ENCODE data around the gene ZFP57. TPM values are rescaled to one million over a fixed set of nuclear protein-coding genes. Genes with fewer than 3 reads are reported as not detected.

ZFP57 gene
- total RNA-seq, 1 experiment from 2014 or later: 0.23 TPM

DNA sequence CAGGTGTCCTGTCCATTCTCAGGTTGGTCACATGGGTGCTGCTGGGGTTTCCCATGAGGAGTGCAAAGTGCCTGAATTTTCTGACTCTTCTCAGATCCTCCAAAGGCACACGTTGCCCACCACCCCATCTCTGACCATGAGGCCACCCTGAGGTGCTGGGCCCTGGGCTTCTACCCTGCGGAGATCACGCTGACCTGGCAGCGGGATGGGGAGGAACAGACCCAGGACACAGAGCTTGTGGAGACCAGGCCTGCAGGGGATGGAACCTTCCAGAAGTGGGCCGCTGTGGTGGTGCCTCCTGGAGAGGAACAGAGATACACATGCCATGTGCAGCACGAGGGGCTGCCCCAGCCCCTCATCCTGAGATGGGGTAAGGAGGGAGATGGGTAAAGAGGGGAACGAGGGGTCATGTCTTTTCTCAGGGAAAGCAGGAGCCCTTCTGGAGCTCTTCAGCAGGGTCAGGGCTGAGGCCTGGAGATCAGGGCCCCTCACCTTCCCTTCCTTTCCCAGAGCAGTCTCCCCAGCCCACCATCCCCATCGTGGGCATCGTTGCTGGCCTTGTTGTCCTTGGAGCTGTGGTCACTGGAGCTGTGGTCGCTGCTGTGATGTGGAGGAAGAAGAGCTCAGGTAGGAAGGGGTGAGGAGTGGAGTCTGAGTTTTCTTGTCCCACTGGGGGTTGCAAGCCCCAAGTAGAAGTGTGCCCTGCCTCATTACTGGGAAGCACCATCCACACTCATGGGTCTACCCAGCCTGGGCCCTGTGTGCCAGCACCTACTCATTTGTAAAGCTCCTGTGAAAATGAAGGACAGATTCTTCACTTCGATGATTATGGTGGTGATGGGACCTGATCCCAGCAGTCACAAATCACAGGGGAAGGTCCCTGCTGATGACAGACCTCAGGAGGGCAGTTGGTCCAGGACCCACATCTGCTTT lies 44.3 kb upstream of the ZFP57 start:
- no peak overlapping the region for H3K27ac Mint-ChIP-seq (ENCODE audit: low read depth, unreplicated experiment)
- no TSS peak for BruUV-seq (replicated peaks)
- H3K36me3 Mint-ChIP-seq (ENCODE audit: insufficient read depth, unreplicated experiment): no peaks in the 10 kb centered on the region
- TF ChIP-seq, protein P1, sequence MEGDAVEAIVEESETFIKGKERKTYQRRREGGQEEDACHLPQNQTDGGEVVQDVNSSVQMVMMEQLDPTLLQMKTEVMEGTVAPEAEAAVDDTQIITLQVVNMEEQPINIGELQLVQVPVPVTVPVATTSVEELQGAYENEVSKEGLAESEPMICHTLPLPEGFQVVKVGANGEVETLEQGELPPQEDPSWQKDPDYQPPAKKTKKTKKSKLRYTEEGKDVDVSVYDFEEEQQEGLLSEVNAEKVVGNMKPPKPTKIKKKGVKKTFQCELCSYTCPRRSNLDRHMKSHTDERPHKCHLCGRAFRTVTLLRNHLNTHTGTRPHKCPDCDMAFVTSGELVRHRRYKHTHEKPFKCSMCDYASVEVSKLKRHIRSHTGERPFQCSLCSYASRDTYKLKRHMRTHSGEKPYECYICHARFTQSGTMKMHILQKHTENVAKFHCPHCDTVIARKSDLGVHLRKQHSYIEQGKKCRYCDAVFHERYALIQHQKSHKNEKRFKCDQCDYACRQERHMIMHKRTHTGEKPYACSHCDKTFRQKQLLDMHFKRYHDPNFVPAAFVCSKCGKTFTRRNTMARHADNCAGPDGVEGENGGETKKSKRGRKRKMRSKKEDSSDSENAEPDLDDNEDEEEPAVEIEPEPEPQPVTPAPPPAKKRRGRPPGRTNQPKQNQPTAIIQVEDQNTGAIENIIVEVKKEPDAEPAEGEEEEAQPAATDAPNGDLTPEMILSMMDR (IDR thresholded peaks at IDR 0.05; ENCODE audit: unreplicated experiment): no peak
- ChIA-PET POLR2A (interaction anchor here (0.6 to 0.8 kb wide), 2 partner anchors 11 to 25 kb away, joined by 3 read pairs; no protein-coding TSS in a partner anchor), CTCF (interaction anchor here (0.6 to 3.8 kb wide), 8 partner anchors 13 to 109 kb away, joined by 3 to 18 read pairs (median 6); no protein-coding TSS in a partner anchor)
- no peak for DNase-seq (ENCODE audit: unreplicated experiment)
- no peaks in the 10 kb centered on the region for H3K9me3 Mint-ChIP-seq (ENCODE audit: unreplicated experiment)
- peak overlapping the region; percentile 79 for H3K4me3 Mint-ChIP-seq (ENCODE audit: unreplicated experiment)
- H3K27me3 Mint-ChIP-seq (ENCODE audit: insufficient read depth, unreplicated experiment): no peaks in the 10 kb centered on the region
- peaks cover 5% of the 10 kb centered on the region for H3K4me1 Mint-ChIP-seq (ENCODE audit: insufficient read depth, unreplicated experiment)
- intact Hi-C loops (cut with micrococcal nuclease): no loop called here

DNA sequence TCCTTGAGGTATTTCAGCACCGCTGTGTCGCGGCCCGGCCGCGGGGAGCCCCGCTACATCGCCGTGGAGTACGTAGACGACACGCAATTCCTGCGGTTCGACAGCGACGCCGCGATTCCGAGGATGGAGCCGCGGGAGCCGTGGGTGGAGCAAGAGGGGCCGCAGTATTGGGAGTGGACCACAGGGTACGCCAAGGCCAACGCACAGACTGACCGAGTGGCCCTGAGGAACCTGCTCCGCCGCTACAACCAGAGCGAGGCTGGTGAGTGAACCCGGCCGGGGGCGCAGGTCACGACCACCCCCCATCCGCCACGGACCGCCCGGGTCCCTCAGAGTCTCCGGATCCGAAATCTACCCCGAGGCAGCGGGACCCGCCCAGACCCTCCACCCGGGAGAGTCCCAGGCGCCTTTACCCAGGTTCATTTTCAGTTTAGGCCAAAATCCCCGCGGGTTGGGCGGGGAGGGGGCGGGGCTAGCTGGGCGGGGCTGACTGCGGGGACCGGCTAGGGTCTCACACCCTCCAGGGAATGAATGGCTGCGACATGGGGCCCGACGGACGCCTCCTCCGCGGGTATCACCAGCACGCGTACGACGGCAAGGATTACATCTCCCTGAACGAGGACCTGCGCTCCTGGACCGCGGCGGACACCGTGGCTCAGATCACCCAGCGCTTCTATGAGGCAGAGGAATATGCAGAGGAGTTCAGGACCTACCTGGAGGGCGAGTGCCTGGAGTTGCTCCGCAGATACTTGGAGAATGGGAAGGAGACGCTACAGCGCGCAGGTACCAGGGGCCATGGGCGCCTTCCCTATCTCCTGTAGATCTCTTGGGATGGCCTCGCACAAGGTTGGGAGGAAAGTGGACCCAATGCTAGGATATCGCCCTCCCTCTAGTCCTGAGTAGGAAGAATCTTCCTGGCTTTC lies 43.0 kb upstream of the ZFP57 start:
- H3K4me1 Mint-ChIP-seq (ENCODE audit: insufficient read depth, unreplicated experiment): peaks cover 5% of the 10 kb centered on the region
- no peaks in the 10 kb centered on the region for H3K9me3 Mint-ChIP-seq (ENCODE audit: unreplicated experiment)
- H3K27ac Mint-ChIP-seq (ENCODE audit: low read depth, unreplicated experiment): peak overlapping the region; percentile 65
- no peaks in the 10 kb centered on the region for H3K36me3 Mint-ChIP-seq (ENCODE audit: insufficient read depth, unreplicated experiment)
- peak overlapping the region; percentile 79 for H3K4me3 Mint-ChIP-seq (ENCODE audit: unreplicated experiment)
- intact Hi-C loops (cut with micrococcal nuclease): no loop called here
- TF ChIP-seq, protein P1 (IDR thresholded peaks at IDR 0.05; ENCODE audit: unreplicated experiment): no peak
- H3K27me3 Mint-ChIP-seq (ENCODE audit: insufficient read depth, unreplicated experiment): no peaks in the 10 kb centered on the region
- TSS peak; percentile 52 for BruUV-seq (replicated peaks)
- no peak for DNase-seq (ENCODE audit: unreplicated experiment)
- ChIA-PET CTCF (interaction anchor here (0.6 kb wide), 1 partner anchor 30 kb away, joined by 3 read pairs; no protein-coding TSS in a partner anchor), POLR2A (interaction anchor here (0.6 kb wide), 1 partner anchor 25 kb away, joined by 4 read pairs; no protein-coding TSS in a partner anchor)

DNA sequence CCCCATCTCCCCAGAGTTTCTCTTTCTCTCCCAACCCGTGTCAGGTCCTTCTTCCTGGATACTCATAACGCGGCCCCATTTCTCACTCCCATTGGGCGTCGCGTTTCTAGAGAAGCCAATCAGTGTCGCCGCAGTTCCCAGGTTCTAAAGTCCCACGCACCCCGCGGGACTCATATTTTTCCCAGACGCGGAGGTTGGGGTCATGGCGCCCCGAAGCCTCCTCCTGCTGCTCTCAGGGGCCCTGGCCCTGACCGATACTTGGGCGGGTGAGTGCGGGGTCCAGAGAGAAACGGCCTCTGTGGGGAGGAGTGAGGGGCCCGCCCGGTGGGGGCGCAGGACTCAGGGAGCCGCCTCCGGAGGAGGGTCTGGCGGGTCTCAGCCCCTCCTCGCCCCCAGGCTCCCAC lies 42.3 kb upstream of the ZFP57 start, which contains the start of gene HLA-F:
HLA-F (plus strand) TSS at position 173 of the 404 bp plus-strand sequence; CDS start at position 203, 30 bp downstream.
- H3K4me1 Mint-ChIP-seq (ENCODE audit: insufficient read depth, unreplicated experiment): peaks cover 5% of the 10 kb centered on the region
- CTCF ChIA-PET: interaction anchor here (0.6 kb wide), 1 partner anchor 29 kb away, joined by 3 read pairs; no protein-coding TSS in a partner anchor
- peak within 1 kb of the TSS; percentile 65 for H3K27ac Mint-ChIP-seq (ENCODE audit: low read depth, unreplicated experiment)
- POLR2A ChIA-PET: interaction anchor here (0.6 to 1.0 kb wide), 2 partner anchors 13 to 26 kb away, joined by 3 to 4 read pairs; no protein-coding TSS in a partner anchor
- no peaks in the 10 kb centered on the region for H3K27me3 Mint-ChIP-seq (ENCODE audit: insufficient read depth, unreplicated experiment)
- no TSS peak for BruUV-seq (replicated peaks)
- no peaks in the 10 kb centered on the region for H3K9me3 Mint-ChIP-seq (ENCODE audit: unreplicated experiment)
- intact Hi-C loops (cut with micrococcal nuclease): no loop called here
- peak; percentile 96 for DNase-seq (ENCODE audit: unreplicated experiment)
- H3K4me3 Mint-ChIP-seq (ENCODE audit: unreplicated experiment): peak within 1 kb of the TSS; percentile 79
- H3K36me3 Mint-ChIP-seq (ENCODE audit: insufficient read depth, unreplicated experiment): no peaks in the 10 kb centered on the region
- TF ChIP-seq, protein P1 (IDR thresholded peaks at IDR 0.05; ENCODE audit: unreplicated experiment): no peak

All from MCF 10A (cell line).